ENCODE measurements around the gene C11orf58.

The C11orf58 gene

DNA sequence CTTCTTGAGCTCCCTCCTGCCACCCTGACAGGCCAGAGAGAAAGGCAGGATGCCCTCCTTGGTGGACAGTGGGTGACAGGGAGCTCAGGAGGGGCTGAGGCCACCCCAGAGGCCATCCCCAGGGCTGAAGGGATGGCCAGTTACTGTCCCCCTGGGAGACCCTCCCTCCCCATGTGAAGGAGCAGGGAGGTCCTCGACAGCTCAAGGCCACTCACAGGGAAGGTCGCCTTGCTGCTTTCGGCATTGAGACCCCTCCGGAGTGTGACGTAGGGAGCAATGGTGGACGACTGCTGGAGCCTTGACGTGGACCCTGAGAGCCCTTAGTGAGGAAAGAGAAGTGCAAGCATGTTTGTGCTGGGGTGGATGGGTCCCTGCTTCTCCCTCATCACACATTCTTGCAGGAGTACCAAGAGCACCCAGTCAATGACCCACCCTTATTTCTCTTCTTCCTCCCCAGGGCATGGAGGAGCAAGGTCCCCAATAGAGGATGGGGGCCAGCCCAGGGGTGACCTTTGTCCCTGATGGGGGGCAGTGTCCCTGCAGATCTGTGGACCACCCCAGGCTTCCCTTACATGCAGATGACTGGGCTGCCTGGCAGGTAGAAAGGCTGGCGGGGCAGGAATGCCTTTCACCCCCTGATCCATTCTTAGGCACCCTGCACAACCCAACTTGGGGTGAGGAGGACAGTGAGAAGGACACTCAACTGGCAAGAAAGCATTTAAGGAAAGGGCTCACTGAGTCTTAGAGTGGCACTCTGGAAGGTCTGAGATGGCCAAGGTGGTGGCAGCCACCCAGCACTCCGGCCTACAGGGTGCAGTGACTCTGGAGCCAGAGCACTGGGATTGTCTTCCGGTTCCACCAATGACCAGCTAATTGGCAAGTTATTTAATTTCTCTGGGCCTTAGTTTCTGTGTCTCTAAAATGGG lies 51.4 kb downstream of the C11orf58 start:
- H3K9ac ChIP-seq (ENCODE audit: low read length) = no peak overlapping the region
- no peaks in the 10 kb centered on the region for H3K36me3 ChIP-seq (replicated peaks; ENCODE audit: low read depth, low read length)
- H3K4me2 ChIP-seq (ENCODE audit: low read length) = no peak overlapping the region
- no peaks in the 10 kb centered on the region for H3K79me2 ChIP-seq (ENCODE audit: low read length)
- no peaks in the 10 kb centered on the region for H3K9me3 ChIP-seq (ENCODE audit: insufficient read depth, low read length)
- H2AFZ ChIP-seq (ENCODE audit: low read depth, low read length) = no peak overlapping the region
- no peaks in the 10 kb centered on the region for H4K20me1 ChIP-seq (ENCODE audit: insufficient read depth, low read length)
- H3K4me1 ChIP-seq (ENCODE audit: low read length) = no peaks in the 10 kb centered on the region
- H3K27ac ChIP-seq (ENCODE audit: low read length) = no peak overlapping the region
- H3K4me3 ChIP-seq (ENCODE audit: low read length) = no peak overlapping the region
- no peak for TF ChIP-seq EZH2phosphoT487 (IDR thresholded peaks at IDR 0.05; ENCODE audit: low read depth)
- TF ChIP-seq, protein P1, sequence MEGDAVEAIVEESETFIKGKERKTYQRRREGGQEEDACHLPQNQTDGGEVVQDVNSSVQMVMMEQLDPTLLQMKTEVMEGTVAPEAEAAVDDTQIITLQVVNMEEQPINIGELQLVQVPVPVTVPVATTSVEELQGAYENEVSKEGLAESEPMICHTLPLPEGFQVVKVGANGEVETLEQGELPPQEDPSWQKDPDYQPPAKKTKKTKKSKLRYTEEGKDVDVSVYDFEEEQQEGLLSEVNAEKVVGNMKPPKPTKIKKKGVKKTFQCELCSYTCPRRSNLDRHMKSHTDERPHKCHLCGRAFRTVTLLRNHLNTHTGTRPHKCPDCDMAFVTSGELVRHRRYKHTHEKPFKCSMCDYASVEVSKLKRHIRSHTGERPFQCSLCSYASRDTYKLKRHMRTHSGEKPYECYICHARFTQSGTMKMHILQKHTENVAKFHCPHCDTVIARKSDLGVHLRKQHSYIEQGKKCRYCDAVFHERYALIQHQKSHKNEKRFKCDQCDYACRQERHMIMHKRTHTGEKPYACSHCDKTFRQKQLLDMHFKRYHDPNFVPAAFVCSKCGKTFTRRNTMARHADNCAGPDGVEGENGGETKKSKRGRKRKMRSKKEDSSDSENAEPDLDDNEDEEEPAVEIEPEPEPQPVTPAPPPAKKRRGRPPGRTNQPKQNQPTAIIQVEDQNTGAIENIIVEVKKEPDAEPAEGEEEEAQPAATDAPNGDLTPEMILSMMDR (IDR thresholded peaks at IDR 0.05; ENCODE audit: low read depth, low read length) = no peak
- no peaks in the 10 kb centered on the region for H3K27me3 ChIP-seq (ENCODE audit: low read depth, low read length)

DNA sequence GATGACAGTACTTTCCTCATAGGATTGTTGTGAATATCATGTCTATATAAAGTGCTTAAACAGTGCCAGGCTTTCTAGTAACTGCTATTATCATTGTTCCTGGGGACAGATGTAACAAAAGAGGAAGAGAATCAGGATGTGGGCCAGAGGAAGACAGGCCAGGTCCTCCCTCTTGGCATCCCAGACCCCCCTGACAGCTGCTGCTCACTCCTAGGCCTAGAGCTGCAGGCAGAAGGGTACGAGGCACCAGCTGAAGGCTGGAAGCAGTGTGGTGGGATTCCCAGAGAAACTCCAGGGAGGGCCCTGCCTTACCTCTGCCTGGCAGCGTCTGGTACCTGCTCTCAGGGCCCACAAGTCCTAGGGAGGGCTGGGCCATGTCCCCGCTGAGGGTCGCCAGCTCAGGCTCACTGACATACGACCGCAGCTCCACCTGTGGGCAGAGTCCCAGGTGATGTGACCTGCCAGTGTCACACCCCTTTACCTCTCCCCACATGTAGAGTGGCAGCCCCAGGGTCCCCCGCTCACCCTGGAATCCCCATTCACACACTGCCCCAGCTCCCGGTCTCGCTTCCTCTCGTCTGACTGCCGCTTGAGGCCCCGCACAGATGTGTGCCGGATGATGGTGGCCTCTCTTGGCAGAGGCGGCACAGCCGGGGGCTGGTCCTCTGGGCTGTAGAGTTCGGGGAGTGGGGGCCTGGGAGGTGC lies 52.2 kb downstream of the C11orf58 start:
- Histone ChIP-seq H3K4me1 (ENCODE audit: low read length) (no peaks in the 10 kb centered on the region), H2AFZ (ENCODE audit: low read depth, low read length) (no peak overlapping the region), H3K4me3 (ENCODE audit: low read length) (no peak overlapping the region), H3K27ac (ENCODE audit: low read length) (no peak overlapping the region), H3K9me3 (ENCODE audit: insufficient read depth, low read length) (no peaks in the 10 kb centered on the region), H4K20me1 (ENCODE audit: insufficient read depth, low read length) (no peaks in the 10 kb centered on the region), H3K4me2 (ENCODE audit: low read length) (no peak overlapping the region), H3K9ac (ENCODE audit: low read length) (no peak overlapping the region), H3K27me3 (ENCODE audit: low read depth, low read length) (no peaks in the 10 kb centered on the region), H3K79me2 (ENCODE audit: low read length) (no peaks in the 10 kb centered on the region), H3K36me3 (replicated peaks; ENCODE audit: low read depth, low read length) (no peaks in the 10 kb centered on the region)
- TF ChIP-seq, protein P1 (IDR thresholded peaks at IDR 0.05; ENCODE audit: low read depth, low read length) = no peak
- no peak for TF ChIP-seq EZH2phosphoT487 (IDR thresholded peaks at IDR 0.05; ENCODE audit: low read depth)

DNA sequence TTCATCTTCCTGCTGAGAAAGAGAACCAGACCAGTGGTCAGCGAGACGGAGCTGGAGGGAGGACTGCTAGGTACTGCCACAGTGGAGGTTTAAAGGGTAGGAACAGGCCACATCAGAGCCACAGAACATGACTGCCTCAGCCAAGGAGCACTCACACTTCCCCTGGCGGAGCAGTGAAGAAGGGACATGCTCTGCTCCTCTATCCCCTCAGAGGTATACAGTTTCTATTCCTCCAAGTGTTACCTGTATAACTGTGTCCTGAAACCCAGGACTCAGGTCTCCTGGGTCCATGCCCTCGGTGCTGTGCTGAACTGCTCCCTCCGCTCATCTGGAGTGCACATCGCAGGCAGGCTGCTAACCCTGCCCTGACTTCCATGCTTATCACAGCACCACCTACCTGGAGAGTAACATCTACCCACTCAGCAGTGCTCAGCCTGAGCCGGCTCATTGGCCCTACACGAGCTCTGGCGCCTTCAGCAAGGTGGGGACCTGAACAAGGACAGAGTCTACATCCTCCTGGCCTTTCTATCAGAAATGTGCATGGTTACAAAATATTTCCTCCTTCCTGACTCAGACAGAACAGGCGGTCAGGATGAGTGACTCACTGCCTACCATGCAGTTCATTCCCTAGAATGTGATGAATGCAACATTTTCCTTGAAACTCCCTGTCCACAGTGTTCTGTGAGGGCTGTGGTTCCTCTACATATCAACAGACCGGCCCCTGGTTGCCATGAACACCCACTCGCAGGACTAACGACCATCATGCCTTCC lies 52.9 kb downstream of the C11orf58 start:
- H3K27ac ChIP-seq (ENCODE audit: low read length) = no peak overlapping the region
- H3K27me3 ChIP-seq (ENCODE audit: low read depth, low read length) = no peaks in the 10 kb centered on the region
- no peaks in the 10 kb centered on the region for H4K20me1 ChIP-seq (ENCODE audit: insufficient read depth, low read length)
- no peak overlapping the region for H3K9ac ChIP-seq (ENCODE audit: low read length)
- TF ChIP-seq, protein P1 (IDR thresholded peaks at IDR 0.05; ENCODE audit: low read depth, low read length) = no peak
- no peak for TF ChIP-seq EZH2phosphoT487 (IDR thresholded peaks at IDR 0.05; ENCODE audit: low read depth)
- no peak overlapping the region for H3K4me3 ChIP-seq (ENCODE audit: low read length)
- no peaks in the 10 kb centered on the region for H3K4me1 ChIP-seq (ENCODE audit: low read length)
- no peaks in the 10 kb centered on the region for H3K36me3 ChIP-seq (replicated peaks; ENCODE audit: low read depth, low read length)
- no peaks in the 10 kb centered on the region for H3K79me2 ChIP-seq (ENCODE audit: low read length)
- no peak overlapping the region for H3K4me2 ChIP-seq (ENCODE audit: low read length)
- H3K9me3 ChIP-seq (ENCODE audit: insufficient read depth, low read length) = no peaks in the 10 kb centered on the region
- H2AFZ ChIP-seq (ENCODE audit: low read depth, low read length) = no peak overlapping the region
